Glomerular visceral epithelial cell (primary cell): Measurements from ENCODE around the gene PIH1D1.

ENCODE experiments used
- DNase-seq: peaks from one replicate; pipeline ENCODE4 v3.0.0-alpha.2; 2016; ENCODE audit errors: extremely low spot score

Gene PIH1D1

GRCh38 chr19:49451430-49452181 is at the start of gene PIH1D1:
Gene PIH1D1, minus strand, starts transcription at chr19:49451814. Its CDS starts 240 bp downstream, at chr19:49451574.
- peak; percentile 99 for DNase-seq

GRCh38 chr19:49499030-49499670 is 47.5 kb upstream of the PIH1D1 start:
- DNase-seq = no peak

- DNase-seq = no peak
Observed at GRCh38 chr19:49498475-49498874, 46.9 kb upstream of the PIH1D1 start.

- no peak for DNase-seq
Observed at GRCh38 chr19:49497789-49498103, 46.1 kb upstream of the PIH1D1 start.

GRCh38 chr19:49497047-49497788 is 45.6 kb upstream of the PIH1D1 start:
- DNase-seq = peak; percentile 63

GRCh38 chr19:49496574-49497008 is 45.0 kb upstream of the PIH1D1 start:
- no peak for DNase-seq

- no peak for DNase-seq
Observed at GRCh38 chr19:49492573-49493405, 41.2 kb upstream of the PIH1D1 start.

- no peak for DNase-seq
Observed at GRCh38 chr19:49491804-49492572, 40.4 kb upstream of the PIH1D1 start.

GRCh38 chr19:49491030-49491803 is 39.6 kb upstream of the PIH1D1 start:
- DNase-seq = no peak

GRCh38 chr19:49490287-49491029 is 38.8 kb upstream of the PIH1D1 start:
- no peak for DNase-seq

- DNase-seq = no peak
Observed at GRCh38 chr19:49489601-49490167, 38.1 kb upstream of the PIH1D1 start.

GRCh38 chr19:49488863-49489537 is 37.4 kb upstream of the PIH1D1 start:
- DNase-seq = no peak

- DNase-seq = no peak
Observed at GRCh38 chr19:49488046-49488862, 36.6 kb upstream of the PIH1D1 start.

GRCh38 chr19:49487277-49488045 is 35.8 kb upstream of the PIH1D1 start, which contains the start of gene RPL13A:
Gene RPL13A, plus strand, starts transcription at chr19:49487608. Its CDS starts 22 bp downstream, at chr19:49487630.
- peak; percentile 100 for DNase-seq

GRCh38 chr19:49486710-49487276 is 35.2 kb upstream of the PIH1D1 start:
- DNase-seq = no peak

GRCh38 chr19:49486232-49486631 is 34.6 kb upstream of the PIH1D1 start:
- DNase-seq = no peak
